K562 treated with DMSO at 1 percent for 12 hours (cell line): ENCODE data around the gene PLXNB3. TPM values are rescaled to one million over a fixed set of nuclear protein-coding genes. Genes with fewer than 3 reads are reported as not detected.

Experiments
- total RNA-seq: library from RNA; unstranded; fragments of 300-600 nt; gene quantifications from 2 replicates; pipeline ENCODE4 v1.2.3, GENCODE V29; 2022; ENCODE audit not compliant: insufficient read depth

The PLXNB3 gene
- total RNA-seq, result not detected in 2 replicates

GRCh38 chrX:153763989-153764755 is at the start of gene PLXNB3:
PLXNB3 (plus strand) TSS chrX:153764249; CDS start chrX:153765536, 1,287 bp downstream.

GRCh38 chrX:153724252-153725038 is 39.6 kb upstream of the PLXNB3 start, which contains the start of the genes ABCD1 and BCAP31:
ABCD1 (plus strand) TSS chrX:153724856; CDS start chrX:153725267, 411 bp downstream.
BCAP31 (minus strand) TSS chrX:153724387; CDS start chrX:153723244, 1,143 bp downstream.

GRCh38 chrX:153780678-153781427 is 16.8 kb downstream of the PLXNB3 start, which contains the start of gene SRPK3:
SRPK3 (plus strand) TSS chrX:153781041; CDS start chrX:153781087, 46 bp downstream.

GRCh38 chrX:153794018-153794896 is 30.2 kb downstream of the PLXNB3 start, which contains the start of the genes IDH3G and SSR4:
IDH3G (minus strand) TSS chrX:153794375; CDS start chrX:153794326, 49 bp downstream.
SSR4 (plus strand) TSS chrX:153794668; CDS start chrX:153794688, 20 bp downstream.

Other genes with a start within 250 kb of the PLXNB3 start
- not detected in 2 replicates for gene ATP2B3, start 246.6 kb upstream of the PLXNB3 start, total RNA-seq
- 35.3 and 39.6 TPM in 2 replicates for gene CCNQ, start 165.1 kb upstream of the PLXNB3 start, total RNA-seq
- gene DUSP9, start 117.0 kb upstream of the PLXNB3 start, total RNA-seq, result 2.4 and 2.9 TPM in 2 replicates
- 2.1 and 4.4 TPM in 2 replicates for gene PNCK, start 90.4 kb upstream of the PLXNB3 start, total RNA-seq
- gene SLC6A8, start 76.3 kb upstream of the PLXNB3 start, total RNA-seq, result 21.3 and 43.0 TPM in 2 replicates
- 188 and 202 TPM in 2 replicates for gene BCAP31, start 39.9 kb upstream of the PLXNB3 start, total RNA-seq
- gene ABCD1, start 39.4 kb upstream of the PLXNB3 start, total RNA-seq, result 21.1 and 38.3 TPM in 2 replicates
- 0.15 TPM in 1 of 2 replicates, not detected in the other for gene SRPK3, start 16.8 kb downstream of the PLXNB3 start, total RNA-seq
- gene IDH3G, start 30.1 kb downstream of the PLXNB3 start, total RNA-seq, result 63.6 and 66.3 TPM in 2 replicates
- 679 and 1,009 TPM in 2 replicates for gene SSR4, start 30.4 kb downstream of the PLXNB3 start, total RNA-seq
- gene PDZD4, start 66.3 kb downstream of the PLXNB3 start, total RNA-seq, result not detected in 2 replicates
- 0.41 TPM in 1 of 2 replicates, not detected in the other for gene L1CAM, start 121.9 kb downstream of the PLXNB3 start, total RNA-seq
- gene AVPR2, start 140.4 kb downstream of the PLXNB3 start, total RNA-seq, result 1.4 TPM in 1 of 2 replicates, not detected in the other
- 85.9 and 86.3 TPM in 2 replicates for gene ARHGAP4, start 162.0 kb downstream of the PLXNB3 start, total RNA-seq
- gene NAA10, start 170.8 kb downstream of the PLXNB3 start, total RNA-seq, result 121 and 143 TPM in 2 replicates
- 46.5 and 56.6 TPM in 2 replicates for gene RENBP, start 180.4 kb downstream of the PLXNB3 start, total RNA-seq
- gene HCFC1, start 207.6 kb downstream of the PLXNB3 start, total RNA-seq, result 24.2 and 60.4 TPM in 2 replicates
- gene TMEM187, start 208.5 kb downstream of the PLXNB3 start, total RNA-seq, result 17.7 and 25.1 TPM in 2 replicates